ENCODE data around the gene MLLT3. TPM values are rescaled to one million over a fixed set of nuclear protein-coding genes. Genes with fewer than 3 reads are reported as not detected.

MLLT3 gene
- total and polyA plus RNA-seq, 2 of the 13 experiments (the other 11 are each of a cell fraction or from before 2014, with no cell fraction given): 12.3 to 12.6 TPM

DNA sequence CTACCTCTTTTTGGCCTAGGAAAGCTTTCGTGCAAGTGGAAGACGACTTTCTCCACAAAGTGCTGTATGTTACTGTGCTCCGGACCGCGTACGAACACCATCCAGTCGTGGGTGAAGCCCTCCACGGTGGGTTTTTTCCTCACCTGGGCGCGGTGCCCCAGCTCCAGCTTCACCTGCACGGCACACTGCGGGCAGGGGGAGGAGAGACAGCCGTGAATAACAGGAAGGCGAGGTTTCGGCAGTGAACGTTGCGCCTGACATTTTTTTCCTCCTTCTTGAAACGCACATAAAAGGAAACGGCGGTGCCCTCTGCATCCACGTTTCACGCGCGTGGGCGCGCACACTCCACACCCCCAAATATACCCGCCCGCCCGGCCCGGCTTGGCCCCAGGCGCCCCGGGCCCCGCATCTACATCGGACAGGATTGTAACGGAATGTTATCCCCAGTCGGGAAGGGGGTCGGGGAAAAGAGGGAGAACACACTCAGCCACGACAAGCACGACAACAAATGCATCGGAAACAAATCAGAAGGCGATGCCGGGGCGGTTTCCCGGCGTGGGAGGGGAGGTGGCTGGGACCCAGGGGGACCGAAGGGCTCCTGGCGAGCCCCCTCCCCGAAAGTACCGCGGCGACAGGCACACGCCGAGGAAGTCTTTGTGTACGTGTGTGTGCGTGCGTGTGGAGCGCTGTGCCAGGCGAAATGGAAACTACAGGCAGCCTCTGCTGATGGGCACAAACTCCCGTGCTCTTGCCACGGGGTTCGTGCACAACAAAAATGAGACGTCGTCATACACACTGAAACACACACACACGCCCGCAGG is 1.4 kb downstream of the MLLT3 start (continued):
- TF ChIP-seq, protein P1, sequence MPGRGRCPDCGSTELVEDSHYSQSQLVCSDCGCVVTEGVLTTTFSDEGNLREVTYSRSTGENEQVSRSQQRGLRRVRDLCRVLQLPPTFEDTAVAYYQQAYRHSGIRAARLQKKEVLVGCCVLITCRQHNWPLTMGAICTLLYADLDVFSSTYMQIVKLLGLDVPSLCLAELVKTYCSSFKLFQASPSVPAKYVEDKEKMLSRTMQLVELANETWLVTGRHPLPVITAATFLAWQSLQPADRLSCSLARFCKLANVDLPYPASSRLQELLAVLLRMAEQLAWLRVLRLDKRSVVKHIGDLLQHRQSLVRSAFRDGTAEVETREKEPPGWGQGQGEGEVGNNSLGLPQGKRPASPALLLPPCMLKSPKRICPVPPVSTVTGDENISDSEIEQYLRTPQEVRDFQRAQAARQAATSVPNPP (CRISPR knock-in tag; IDR thresholded peaks at IDR 0.05): no peak
- TF ChIP-seq ZBTB7B (CRISPR knock-in tag; IDR thresholded peaks at IDR 0.05) (no peak), SIX4 (CRISPR knock-in tag; IDR thresholded peaks at IDR 0.05) (no peak), HOXA9 (CRISPR knock-in tag; IDR thresholded peaks at IDR 0.05; ENCODE audit: borderline replicate concordance) (no peak), ZNF274 (CRISPR knock-in tag; IDR thresholded peaks at IDR 0.05) (no peak), ZNF367 (CRISPR knock-in tag; IDR thresholded peaks at IDR 0.05; ENCODE audit: borderline replicate concordance) (no peak), HDAC1 (CRISPR knock-in tag; IDR thresholded peaks at IDR 0.05) (peak; percentile 20; the same call in 1 of the 2 replicates), ZSCAN12 (CRISPR knock-in tag; IDR thresholded peaks at IDR 0.05) (no peak), TSC22D2 (CRISPR knock-in tag; IDR thresholded peaks at IDR 0.05; ENCODE audit: borderline replicate concordance) (no peak), ZFP90 (CRISPR knock-in tag; IDR thresholded peaks at IDR 0.05; ENCODE audit: borderline replicate concordance) (no peak), TBP (CRISPR knock-in tag; IDR thresholded peaks at IDR 0.05) (no peak), KLF11 (CRISPR knock-in tag; IDR thresholded peaks at IDR 0.05) (no peak), ZFP37 (CRISPR knock-in tag; IDR thresholded peaks at IDR 0.05; ENCODE audit: borderline replicate concordance) (no peak), PHF8 (CRISPR knock-in tag; IDR thresholded peaks at IDR 0.05) (0 out of 2 replicates have a peak, but pooled peaks have one; percentile 18), SOX13 (IDR thresholded peaks at IDR 0.05) (no peak), SOX13 (CRISPR knock-in tag; conservative IDR thresholded peaks at IDR 0.05 in 1 of 2, IDR thresholded peaks at IDR 0.05 in 1 of 2) (no peak), HDAC2 (CRISPR knock-in tag; IDR thresholded peaks at IDR 0.05) (no peak), TCF7 (IDR thresholded peaks at IDR 0.05; ENCODE audit: low read depth) (no peak), ZBTB38 (CRISPR knock-in tag; IDR thresholded peaks at IDR 0.05) (peak; percentile 53; the same call in 1 of the 2 replicates), SALL1 (CRISPR knock-in tag; IDR thresholded peaks at IDR 0.05) (no peak), FIP1L1 (IDR thresholded peaks at IDR 0.05; ENCODE audit: borderline replicate concordance, insufficient read depth, low read depth, low read length) (no peak), ZNF33A (CRISPR knock-in tag; IDR thresholded peaks at IDR 0.05; ENCODE audit: borderline replicate concordance) (no peak), ZNF343 (CRISPR knock-in tag; IDR thresholded peaks at IDR 0.05) (no peak), STAG1 (CRISPR knock-in tag; IDR thresholded peaks at IDR 0.05) (no peak), GLI4 (CRISPR knock-in tag; IDR thresholded peaks at IDR 0.05; ENCODE audit: borderline replicate concordance) (no peak), NFIC (IDR thresholded peaks at IDR 0.05; ENCODE audit: low read length) (no peak), ZNF382 (CRISPR knock-in tag; IDR thresholded peaks at IDR 0.05; ENCODE audit: borderline replicate concordance) (no peak), SRSF9 (IDR thresholded peaks at IDR 0.05; ENCODE audit: borderline replicate concordance, insufficient read depth, low read depth, low read length, poor library complexity, severe bottlenecking) (no peak)
- TF ChIP-seq, protein P2, sequence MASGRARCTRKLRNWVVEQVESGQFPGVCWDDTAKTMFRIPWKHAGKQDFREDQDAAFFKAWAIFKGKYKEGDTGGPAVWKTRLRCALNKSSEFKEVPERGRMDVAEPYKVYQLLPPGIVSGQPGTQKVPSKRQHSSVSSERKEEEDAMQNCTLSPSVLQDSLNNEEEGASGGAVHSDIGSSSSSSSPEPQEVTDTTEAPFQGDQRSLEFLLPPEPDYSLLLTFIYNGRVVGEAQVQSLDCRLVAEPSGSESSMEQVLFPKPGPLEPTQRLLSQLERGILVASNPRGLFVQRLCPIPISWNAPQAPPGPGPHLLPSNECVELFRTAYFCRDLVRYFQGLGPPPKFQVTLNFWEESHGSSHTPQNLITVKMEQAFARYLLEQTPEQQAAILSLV (CRISPR knock-in tag; IDR thresholded peaks at IDR 0.05; ENCODE audit: borderline replicate concordance): no peak

Measured in HepG2 (cell line).